Measurements from ENCODE around the gene NSUN3. TPM values are rescaled to one million over a fixed set of nuclear protein-coding genes. Genes with fewer than 3 reads are reported as not detected.

Gene NSUN3
- 6.3 to 9.0 TPM (median 7.2 TPM) in 5 replicates for total RNA-seq (2022; extraction: Qiagen RNA extraction; ENCODE audit: low read depth)

DNA sequence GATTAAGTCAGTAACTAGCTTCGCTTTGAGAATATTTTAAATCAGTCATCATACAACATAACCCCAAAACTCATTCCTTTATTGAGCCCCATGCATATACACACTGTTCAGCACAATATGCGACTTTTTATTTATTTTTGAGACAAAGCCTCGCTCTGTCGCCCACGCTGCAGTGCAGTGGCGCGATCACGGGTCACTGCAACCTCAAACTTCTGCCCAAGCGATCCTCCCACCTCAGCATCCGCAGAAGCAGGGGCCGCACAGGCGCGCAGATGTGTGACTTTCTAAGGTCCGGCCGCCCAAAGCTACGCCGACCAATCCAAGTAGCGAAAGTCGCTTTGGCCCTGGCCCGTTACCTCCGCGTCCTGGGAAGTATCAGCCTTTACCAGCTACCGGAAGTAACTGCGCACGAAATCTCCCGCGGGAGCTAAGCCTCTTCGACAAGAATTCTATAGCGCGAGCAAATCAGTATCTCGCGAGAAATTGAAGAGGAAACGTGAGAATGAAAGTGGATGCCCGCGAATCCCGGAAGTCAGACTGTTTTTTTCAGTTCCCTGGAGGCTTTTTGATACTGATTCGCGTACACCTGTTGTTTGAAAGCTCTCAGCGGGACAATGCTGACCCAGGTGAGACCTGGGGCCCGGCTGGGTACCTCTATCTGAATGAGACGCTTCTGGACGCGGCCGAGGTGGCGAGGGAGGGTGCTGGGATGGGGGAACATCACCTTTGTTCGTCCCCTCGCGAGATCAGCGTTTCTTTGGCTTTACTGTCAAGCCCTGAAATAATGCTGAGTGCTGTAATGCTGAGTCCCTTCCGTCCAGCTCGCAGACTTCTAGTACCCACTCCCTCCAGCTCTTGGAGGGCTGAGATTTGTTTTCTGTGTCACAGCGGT, at the start of gene NSUN3, which contains the start of gene DHFR2:
Gene NSUN3, plus strand, starts transcription at position 549 of the 892 bp plus-strand sequence. Its CDS starts 66 bp downstream, at position 615.
Gene DHFR2, minus strand, starts transcription at position 404 of the 892 bp plus-strand sequence. CDS start 1,405 bp downstream, outside the sequence.

DNA sequence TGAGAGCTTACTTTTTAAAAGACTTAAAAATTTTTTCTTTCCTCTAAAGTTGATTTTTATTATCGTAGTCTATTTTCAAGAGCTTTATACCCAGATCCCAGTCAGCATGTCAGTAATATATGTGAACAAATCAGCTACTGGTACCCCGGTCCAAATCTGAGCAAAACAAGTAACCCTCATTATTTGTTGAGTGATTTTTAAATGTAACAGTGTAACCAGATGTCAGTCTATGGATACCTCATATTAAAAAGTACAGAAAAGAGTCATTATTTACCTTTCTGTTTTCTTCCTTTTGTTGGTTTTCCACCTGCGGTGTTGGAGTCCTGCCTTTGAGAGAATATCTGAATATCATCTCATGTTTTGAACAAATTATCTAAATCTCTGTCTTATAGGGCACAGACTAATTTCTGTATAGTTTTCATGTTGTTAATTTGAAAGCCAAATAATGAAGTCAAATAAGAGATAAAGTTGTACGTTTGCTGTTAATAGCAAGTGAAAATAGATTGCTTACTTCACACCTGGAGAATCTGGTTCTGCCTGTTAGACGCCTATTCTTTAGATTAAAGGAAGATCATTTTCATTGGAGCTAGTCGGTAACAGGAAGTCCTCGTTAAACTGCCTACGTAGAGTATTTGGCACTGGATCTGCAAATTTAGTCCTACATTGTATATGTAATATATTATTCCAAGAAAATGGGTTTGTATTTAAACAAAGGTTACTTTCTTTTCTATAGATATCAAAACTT, 34.6 kb upstream of the NSUN3 start, which contains the start of gene STX19:
Gene STX19, minus strand, starts transcription at position 505 of the 745 bp plus-strand sequence. CDS start 13,328 bp downstream, outside the sequence.

Other genes with a start within 250 kb of the NSUN3 start
- 8.4 to 11.3 TPM (median 9.0 TPM) in 5 replicates for gene PROS1, start 89.2 kb upstream of the NSUN3 start, total RNA-seq (2022; extraction: Qiagen RNA extraction; ENCODE audit: low read depth)
- 10.3 to 14.0 TPM (median 12.6 TPM) in 5 replicates for gene ARL13B, start 82.9 kb upstream of the NSUN3 start, total RNA-seq (2022; extraction: Qiagen RNA extraction; ENCODE audit: low read depth)
- gene STX19, start 34.5 kb upstream of the NSUN3 start, total RNA-seq (2022; extraction: Qiagen RNA extraction; ENCODE audit: low read depth): not detected in 5 replicates
- 2.8 to 3.9 TPM (median 3.7 TPM) in 5 replicates for gene DHFR2, start 145 bp upstream of the NSUN3 start, total RNA-seq (2022; extraction: Qiagen RNA extraction; ENCODE audit: low read depth)

Measured in A549 treated with DMSO at 1 μM for 4 hours (cell line).